GM23248 (cell line): ENCODE results near the gene MESD. TPM values are rescaled to one million over a fixed set of nuclear protein-coding genes. Genes with fewer than 3 reads are reported as not detected.

ENCODE experiments used
- DNase-seq: peaks from one replicate; pipeline ENCODE4 v3.0.0-alpha.2; 2015
- H2AFZ ChIP-seq: fragments of 200-600 bp; sonication (generic); 2 replicates; pipeline ENCODE4 v1.6.1; 2016; ENCODE audit warnings: antibody characterized with exemption
- H3F3A ChIP-seq: fragments of 200-600 bp; sonication (generic); 2 replicates; pipeline ENCODE4 v1.6.1; 2016; ENCODE audit warnings: mild to moderate bottlenecking, antibody characterized with exemption, mixed run types; ENCODE audit not compliant: insufficient read depth
- H3K27ac ChIP-seq: fragments of 200-600 bp; sonication (generic); 2 replicates; pipeline ENCODE4 v1.5.1; 2016; ENCODE audit warnings: mild to moderate bottlenecking
- H3K27me3 ChIP-seq: fragments of 200-600 bp; sonication (generic); replicated peaks from 2 replicates; pipeline ENCODE4 v1.6.1; 2016; ENCODE audit warnings: mild to moderate bottlenecking; ENCODE audit not compliant: insufficient read depth
- H3K36me3 ChIP-seq: fragments of 200-600 bp; sonication (generic); 2 replicates; pipeline ENCODE4 v1.6.1; 2016; ENCODE audit warnings: low read depth, mild to moderate bottlenecking
- H3K4me1 ChIP-seq: fragments of 200-600 bp; sonication (generic); 2 replicates; pipeline ENCODE4 v1.6.1; 2016; ENCODE audit warnings: mild to moderate bottlenecking; ENCODE audit not compliant: insufficient read depth
- H3K4me2 ChIP-seq: fragments of 200-600 bp; sonication (generic); one replicate; pipeline ENCODE4 v1.6.1; 2016; ENCODE audit warnings: mild to moderate bottlenecking; ENCODE audit not compliant: unreplicated experiment
- H3K4me3 ChIP-seq: fragments of 200-600 bp; sonication (generic); 2 replicates; pipeline ENCODE4 v1.5.1; 2016; ENCODE audit warnings: mild to moderate bottlenecking
- H3K79me2 ChIP-seq: fragments of 200-600 bp; sonication (generic); 2 replicates; pipeline ENCODE4 v1.6.1; 2016; ENCODE audit warnings: mild to moderate bottlenecking; ENCODE audit not compliant: insufficient read depth
- H3K9ac ChIP-seq: fragments of 200-600 bp; sonication (generic); 2 replicates; pipeline ENCODE4 v1.6.1; 2016; ENCODE audit warnings: mild to moderate bottlenecking
- H3K9me2 ChIP-seq: fragments of 200-600 bp; sonication (generic); 2 replicates; pipeline ENCODE4 v1.6.1; 2016; ENCODE audit warnings: mixed run types, mild to moderate bottlenecking, moderate library complexity; ENCODE audit not compliant: insufficient read depth
- H3K9me3 ChIP-seq: fragments of 200-600 bp; sonication (generic); one replicate; pipeline ENCODE4 v1.6.1; 2017; ENCODE audit warnings: low read depth
- H4K20me1 ChIP-seq: fragments of 200-600 bp; sonication (generic); 2 replicates; pipeline ENCODE4 v1.6.0; 2016; ENCODE audit not compliant: insufficient read depth
- EZH2 ChIP-seq: fragments of 200-600 bp; sonication (generic); IDR thresholded peaks from 2 replicates; pipeline ENCODE4 v1.6.1; 2018; ENCODE audit warnings: antibody characterized with exemption, mild to moderate bottlenecking; ENCODE audit not compliant: insufficient read depth, poor library complexity, severe bottlenecking
- EZH2phosphoT487 ChIP-seq: fragments of 200-600 bp; sonication (generic); IDR thresholded peaks from 2 replicates; pipeline ENCODE4 v1.6.1; 2018; ENCODE audit warnings: antibody characterized with exemption, moderate library complexity, mild to moderate bottlenecking, low read depth; ENCODE audit not compliant: insufficient read depth
- WGBS, 2 experiments: methylation state at CpG; one replicate each; pipeline ENCODE4 v1.1.6; 2015 to 2017; ENCODE audit warnings: low lambda C conversion rate in 2 of 2, low coverage in 1 of 2; ENCODE audit errors: missing lambda C conversion rate in 2 of 2; 5-methylcytosine and 5-hydroxymethylcytosine counted together
- in situ Hi-C: fragments of 300-500 bp; cut with MboI; formaldehyde crosslinking; loops from 2 replicates; pipeline ENCODE4 v1.15.0; 2020
- polyA plus RNA-seq: library from polyadenylated mRNA; unstranded; fragments of >200 nt; fragmentation: Nextera tagmentation; extraction: Ambion mirVana; gene quantifications from 2 replicates; pipeline ENCODE4 v1.2.1, GENCODE V29; 2016
- total RNA-seq: library from RNA; depleted of rRNA; stranded (reverse); fragments of >200 nt; shearing (Covaris generic); gene quantifications from 2 replicates; pipeline ENCODE4 v1.2.3, GENCODE V29; 2014

Gene MESD
- total and polyA plus RNA-seq, 2 experiments from 2014 or later = 23.0 to 35.5 TPM

DNA sequence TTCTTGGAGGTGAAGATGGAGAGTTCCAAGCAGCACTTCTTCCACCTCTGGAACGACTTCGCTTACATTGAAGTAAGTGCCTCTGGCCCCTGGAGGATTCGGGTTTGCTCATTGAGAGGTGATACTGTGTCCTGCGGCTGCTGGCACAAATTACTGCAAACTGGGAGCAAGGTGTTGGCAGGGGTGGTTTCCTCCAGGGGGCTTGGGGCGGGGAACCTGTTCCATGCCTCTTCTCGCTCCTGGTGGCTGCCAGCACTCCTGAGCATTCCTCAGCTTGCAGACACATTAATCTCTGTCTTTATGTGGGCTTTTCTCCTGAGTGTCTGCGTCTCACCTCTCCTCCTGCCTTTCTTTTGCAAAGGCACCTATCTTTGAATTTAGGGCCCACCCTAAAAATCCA is 47.4 kb downstream of the MESD start:
- peaks cover 82% of the 10 kb centered on the region for H3F3A ChIP-seq
- no peak for TF ChIP-seq EZH2
- no peak for TF ChIP-seq EZH2phosphoT487
- no peak overlapping the region for H3K4me3 ChIP-seq
- in situ Hi-C loops = no loop called here
- no peaks in the 10 kb centered on the region for H4K20me1 ChIP-seq
- WGBS, 2 experiments = 79 to 85% methylated on average over 7 of the region's 7 CpGs
- no peak for DNase-seq
- H3K79me2 ChIP-seq = no peaks in the 10 kb centered on the region
- H3K27ac ChIP-seq = no peak overlapping the region
- no peak overlapping the region for H3K4me2 ChIP-seq
- H3K9me2 ChIP-seq = no peaks in the 10 kb centered on the region
- H3K4me1 ChIP-seq = no peaks in the 10 kb centered on the region
- H3K36me3 ChIP-seq = peaks cover 79% of the 10 kb centered on the region
- H3K27me3 ChIP-seq = no peaks in the 10 kb centered on the region
- no peaks in the 10 kb centered on the region for H3K9me3 ChIP-seq
- no peak overlapping the region for H2AFZ ChIP-seq
- no peak overlapping the region for H3K9ac ChIP-seq

DNA sequence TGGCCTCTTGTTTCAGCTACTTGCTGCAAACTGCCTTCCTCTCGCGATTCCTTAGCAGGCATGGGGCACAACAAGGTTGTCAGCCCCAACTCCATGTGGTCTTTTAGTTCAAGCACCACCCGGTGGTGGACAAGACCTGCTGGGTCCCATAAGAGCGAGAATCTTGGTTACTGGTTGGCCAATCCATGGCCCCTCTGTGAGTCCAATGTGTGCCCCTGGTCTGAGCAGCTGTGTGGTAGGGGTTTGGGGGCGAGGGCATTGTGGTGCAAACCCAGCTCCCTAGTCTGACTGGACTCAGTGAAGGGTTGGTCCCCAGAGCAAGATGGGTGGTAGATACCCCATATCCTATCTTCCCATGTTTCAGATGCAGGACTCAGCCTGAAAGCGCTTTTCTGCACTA is 48.8 kb downstream of the MESD start:
- no peaks in the 10 kb centered on the region for H4K20me1 ChIP-seq
- in situ Hi-C loops = no loop called here
- no peaks in the 10 kb centered on the region for H3K79me2 ChIP-seq
- no peaks in the 10 kb centered on the region for H3K4me1 ChIP-seq
- no peak overlapping the region for H3K27ac ChIP-seq
- no peaks in the 10 kb centered on the region for H3K27me3 ChIP-seq
- H2AFZ ChIP-seq = no peak overlapping the region
- no peaks in the 10 kb centered on the region for H3K9me2 ChIP-seq
- H3K4me3 ChIP-seq = no peak overlapping the region
- H3K36me3 ChIP-seq = peaks cover 79% of the 10 kb centered on the region
- TF ChIP-seq EZH2 (no peak), EZH2phosphoT487 (no peak)
- DNase-seq = no peak
- H3K9ac ChIP-seq = no peak overlapping the region
- H3K9me3 ChIP-seq = no peaks in the 10 kb centered on the region
- H3F3A ChIP-seq = peaks cover 82% of the 10 kb centered on the region
- 92 to 97% methylated on average over 6 of the region's 6 CpGs for WGBS, 2 experiments
- H3K4me2 ChIP-seq = no peak overlapping the region

DNA sequence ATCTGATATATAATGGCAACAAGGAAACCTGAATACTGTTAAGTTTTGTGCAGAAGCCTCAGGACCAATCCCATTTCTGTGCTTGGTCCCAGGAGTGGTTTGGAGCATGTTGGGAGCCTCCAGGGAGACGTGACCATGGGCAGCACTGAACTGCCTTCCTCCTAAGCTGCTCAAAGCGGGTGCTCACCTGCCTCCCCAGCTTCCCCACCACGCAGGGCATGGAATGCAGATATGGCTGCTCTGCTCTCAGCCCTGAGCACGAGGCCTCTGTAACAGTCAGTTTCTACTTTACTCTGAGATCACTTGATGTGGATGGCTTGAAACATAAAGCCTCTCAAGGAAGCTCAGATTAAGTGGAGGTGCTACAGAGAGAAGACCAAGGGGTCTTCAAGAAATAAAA is 49.3 kb downstream of the MESD start:
- no peak for TF ChIP-seq EZH2phosphoT487
- TF ChIP-seq EZH2 = no peak
- no peak overlapping the region for H3K27ac ChIP-seq
- H3K9ac ChIP-seq = no peak overlapping the region
- H3K36me3 ChIP-seq = peaks cover 75% of the 10 kb centered on the region
- WGBS, 2 experiments = 87 to 88% methylated on average over 4 of the region's 4 CpGs
- H3K27me3 ChIP-seq = no peaks in the 10 kb centered on the region
- H3K4me2 ChIP-seq = no peak overlapping the region
- no peaks in the 10 kb centered on the region for H4K20me1 ChIP-seq
- H3K4me3 ChIP-seq = no peak overlapping the region
- in situ Hi-C loops = no loop called here
- H3K79me2 ChIP-seq = no peaks in the 10 kb centered on the region
- H3K9me2 ChIP-seq = no peaks in the 10 kb centered on the region
- DNase-seq = no peak
- H3F3A ChIP-seq = peaks cover 82% of the 10 kb centered on the region
- H3K4me1 ChIP-seq = peaks cover 1% of the 10 kb centered on the region; the same call in 1 of the 2 replicates
- no peaks in the 10 kb centered on the region for H3K9me3 ChIP-seq
- no peak overlapping the region for H2AFZ ChIP-seq

DNA sequence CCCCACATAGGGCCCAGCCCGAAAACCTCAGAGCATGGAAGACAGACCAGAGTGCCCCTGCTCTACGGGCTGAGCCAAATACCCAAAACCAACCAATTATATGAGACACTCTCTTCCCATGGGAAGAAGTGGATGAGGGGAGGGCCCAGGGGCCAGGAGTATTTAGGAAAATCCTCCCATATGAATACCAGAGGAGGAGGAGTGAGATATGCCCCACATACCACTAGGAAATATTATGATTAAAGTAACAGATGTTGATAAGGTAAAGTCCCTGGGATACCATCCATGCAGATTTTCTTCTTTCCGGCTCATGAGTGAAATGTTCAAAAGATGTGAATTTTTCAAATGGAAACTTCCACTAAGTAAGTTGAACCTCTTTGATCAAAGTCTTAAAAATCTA is 50.4 kb downstream of the MESD start:
- H3K27me3 ChIP-seq = no peaks in the 10 kb centered on the region
- H2AFZ ChIP-seq = no peak overlapping the region
- no peak overlapping the region for H3K4me3 ChIP-seq
- peaks cover 13% of the 10 kb centered on the region; the same call in 1 of the 2 replicates for H3K4me1 ChIP-seq
- no peaks in the 10 kb centered on the region for H3K9me3 ChIP-seq
- no peak overlapping the region for H3K27ac ChIP-seq
- H4K20me1 ChIP-seq = no peaks in the 10 kb centered on the region
- H3K4me2 ChIP-seq = no peak overlapping the region
- no peaks in the 10 kb centered on the region for H3K79me2 ChIP-seq
- 96 to 100% methylated on average over 3 of the region's 3 CpGs for WGBS, 2 experiments
- TF ChIP-seq EZH2 (no peak), EZH2phosphoT487 (no peak)
- H3K36me3 ChIP-seq = peaks cover 65% of the 10 kb centered on the region
- in situ Hi-C loops = no loop called here
- no peak overlapping the region for H3K9ac ChIP-seq
- H3F3A ChIP-seq = peaks cover 83% of the 10 kb centered on the region
- no peak for DNase-seq
- no peaks in the 10 kb centered on the region for H3K9me2 ChIP-seq

DNA sequence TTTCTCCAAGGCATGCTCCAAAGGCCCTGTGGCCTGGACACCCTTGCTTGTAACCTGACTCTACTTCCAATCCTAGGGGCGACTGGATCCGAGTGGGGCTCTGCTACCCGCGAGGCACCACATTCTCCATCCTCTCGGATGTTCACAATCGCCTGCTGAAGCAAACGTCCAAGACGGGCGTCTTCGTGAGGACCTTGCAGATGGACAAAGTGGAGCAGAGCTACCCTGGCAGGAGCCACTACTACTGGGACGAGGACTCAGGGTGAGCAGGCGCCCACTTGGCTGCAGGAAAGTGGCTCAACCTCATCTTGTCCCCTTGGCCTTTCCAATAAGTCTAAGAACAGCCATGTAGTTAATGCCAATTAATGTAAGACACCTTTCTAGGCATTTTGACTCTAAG is 51.9 kb downstream of the MESD start:
- peaks cover 15% of the 10 kb centered on the region; the same call in 1 of the 2 replicates for H3K4me1 ChIP-seq
- H3K9me3 ChIP-seq = no peaks in the 10 kb centered on the region
- no peak overlapping the region for H3K4me2 ChIP-seq
- H4K20me1 ChIP-seq = no peaks in the 10 kb centered on the region
- no peak overlapping the region for H3K9ac ChIP-seq
- no peaks in the 10 kb centered on the region for H3K79me2 ChIP-seq
- no peak overlapping the region for H3K4me3 ChIP-seq
- H2AFZ ChIP-seq = no peak overlapping the region
- TF ChIP-seq EZH2phosphoT487 (no peak), EZH2 (no peak)
- no peak for DNase-seq
- no peaks in the 10 kb centered on the region for H3K27me3 ChIP-seq
- H3K36me3 ChIP-seq = peaks cover 69% of the 10 kb centered on the region
- WGBS, 2 experiments = 97 to 100% methylated on average over 12 of the region's 12 CpGs
- H3K9me2 ChIP-seq = no peaks in the 10 kb centered on the region
- H3K27ac ChIP-seq = no peak overlapping the region
- in situ Hi-C loops = no loop called here
- H3F3A ChIP-seq = peaks cover 82% of the 10 kb centered on the region
